GM18505 (cell line): Measurements from ENCODE around the gene WWC2.

ENCODE experiments used
- ATAC-seq: cut with Tn5 transposase; IDR thresholded peaks from one replicate; pipeline ENCODE4 v1.9.1; 2021; ENCODE audit not compliant: unreplicated experiment
- POLR2A ChIP-seq: IDR thresholded peaks from 4 replicates; pipeline ENCODE4 v1.6.1; 2011; ENCODE audit warnings: borderline replicate concordance; ENCODE audit not compliant: insufficient read depth, insufficient read length; ENCODE audit errors: extremely low read depth

Gene WWC2

DNA sequence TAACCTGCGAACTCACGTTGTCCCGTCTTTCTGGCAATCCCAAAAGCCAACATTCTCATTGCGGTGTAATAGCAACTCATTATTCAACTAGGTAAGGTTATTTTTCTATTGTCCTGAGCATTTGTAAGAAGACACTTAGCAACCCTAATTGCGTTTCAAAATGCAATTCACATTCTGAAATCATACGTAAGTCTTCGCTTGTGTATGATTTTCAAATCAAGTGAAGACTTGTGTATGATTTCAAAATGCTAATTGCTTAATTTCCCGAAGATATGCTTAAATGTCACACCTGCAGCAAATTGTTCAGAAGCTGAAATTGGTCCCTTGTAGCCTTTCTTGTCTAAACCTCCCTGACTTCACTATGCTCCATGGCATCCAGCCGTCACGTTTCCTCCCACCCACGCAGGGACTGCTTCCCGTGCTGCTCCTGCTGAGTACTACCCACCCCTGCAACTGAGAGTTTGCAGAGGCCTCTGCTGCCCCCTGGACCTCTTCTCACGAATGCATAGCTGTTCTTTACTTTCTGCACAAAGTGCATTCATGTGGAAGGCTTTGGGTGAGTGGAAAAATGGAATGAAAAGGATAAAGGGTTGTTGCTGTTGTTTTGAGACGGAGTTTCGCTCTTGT, 264.0 kb downstream of the WWC2 start:
- no peak for ATAC-seq

GRCh38 chr4:183364025-183364424, 265.0 kb downstream of the WWC2 start:
- ATAC-seq: no peak
- TF ChIP-seq POLR2A: no peak

More for the DNA sequence above, 264.0 kb downstream of the WWC2 start:
- TF ChIP-seq POLR2A: no peak

- TF ChIP-seq POLR2A: no peak
- ATAC-seq: no peak
Observed at GRCh38 chr4:183366206-183366835, 267.3 kb downstream of the WWC2 start.

- no peak for ATAC-seq
- TF ChIP-seq POLR2A: no peak
Observed at GRCh38 chr4:183369073-183369472, 270.0 kb downstream of the WWC2 start.
